Iris pigment epithelial cell (primary cell): ENCODE measurements around the gene HECTD3.

ENCODE experiments used
- DNase-seq: peaks from one replicate; pipeline ENCODE4 v3.0.0-alpha.2; 2011; ENCODE audit warnings: low read depth

The HECTD3 gene

DNA sequence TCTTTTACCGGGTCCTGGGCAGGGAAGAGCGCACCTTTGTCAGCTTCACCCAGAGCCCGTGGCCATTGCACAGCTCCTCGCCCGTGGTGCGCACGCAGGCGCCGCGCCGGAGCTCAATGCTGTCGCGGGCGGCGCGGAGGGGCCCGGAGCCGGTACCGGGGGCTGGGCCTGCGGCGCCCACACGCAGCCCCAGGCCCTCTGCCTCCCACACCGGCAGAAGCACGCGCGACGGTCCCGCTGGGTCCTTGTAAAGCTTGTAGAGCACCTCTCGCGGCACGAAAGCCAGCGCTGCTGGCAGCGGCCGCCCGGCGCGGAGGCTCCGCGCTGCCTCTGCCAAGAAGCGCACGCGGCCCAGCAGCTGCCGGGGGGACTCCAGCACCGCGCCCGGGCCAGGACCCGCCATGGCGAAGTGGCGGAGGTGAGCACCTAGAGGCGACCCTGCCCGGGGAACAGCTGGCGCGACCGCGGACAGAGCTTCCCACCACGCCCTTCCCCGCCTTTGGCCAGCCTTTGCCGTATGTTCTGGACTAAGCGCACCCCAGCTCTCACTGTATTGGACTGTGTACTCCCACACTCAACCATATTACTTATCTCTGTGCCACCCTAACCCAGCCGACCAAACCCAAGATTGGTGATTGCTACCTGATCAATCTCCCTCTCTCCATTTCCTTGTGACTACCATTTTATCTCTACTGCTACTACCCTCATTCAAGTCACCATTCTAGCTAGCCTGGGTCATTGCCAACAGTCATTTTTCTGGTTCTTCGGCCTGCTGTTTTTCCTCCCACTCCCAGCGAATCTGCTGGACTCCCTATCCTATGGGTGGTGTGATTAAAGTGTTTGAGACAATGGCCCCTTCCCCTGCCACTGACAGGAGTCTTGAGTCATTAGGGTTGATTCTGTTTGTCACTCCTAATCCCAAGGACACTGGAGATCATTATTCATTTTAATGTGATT is at the start of gene HECTD3:
HECTD3 (minus strand) TSS at position 470 of the 957 bp plus-strand sequence; CDS start at position 403, 67 bp downstream.
- DNase-seq: peak; percentile 72

DNA sequence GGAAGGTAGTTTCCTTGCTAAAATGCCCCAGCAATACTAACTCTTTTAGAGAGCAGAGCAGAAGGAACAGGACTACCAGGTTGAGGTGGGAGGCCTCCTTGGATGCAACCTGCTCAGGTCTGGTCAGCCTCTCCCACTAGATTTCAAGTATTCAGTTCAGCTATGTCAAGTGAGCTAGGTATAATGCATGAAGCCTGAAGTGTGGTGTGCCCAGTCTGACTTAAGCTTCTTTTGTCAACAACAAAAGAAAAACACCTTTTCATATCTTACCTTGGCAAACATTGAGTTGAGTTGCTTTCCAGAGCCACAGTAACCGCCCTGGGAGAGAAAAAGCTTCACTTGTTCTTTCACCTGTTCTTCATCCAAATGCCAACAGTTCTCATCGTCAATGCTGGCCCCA is 48.7 kb upstream of the HECTD3 start:
- DNase-seq: no peak

DNA sequence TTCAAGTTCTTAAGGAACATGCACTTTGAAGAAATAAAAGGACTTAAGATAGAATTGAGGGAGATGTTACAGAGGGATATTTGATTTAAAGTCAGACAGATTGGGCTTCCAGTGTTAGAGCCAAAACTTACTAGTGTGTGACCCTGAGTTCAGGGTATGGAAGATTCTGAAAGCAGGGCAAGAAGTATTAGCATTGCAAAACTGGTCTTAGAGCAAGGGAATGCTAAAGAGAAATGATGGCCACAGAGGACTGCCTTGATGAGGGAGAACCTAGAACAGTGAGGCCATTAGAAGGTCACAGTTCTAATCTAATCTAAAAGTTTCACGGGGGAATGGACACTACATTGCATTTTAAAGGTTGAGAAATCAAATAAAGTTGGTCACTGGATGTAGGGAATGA is 46.4 kb upstream of the HECTD3 start:
- DNase-seq: no peak

DNA sequence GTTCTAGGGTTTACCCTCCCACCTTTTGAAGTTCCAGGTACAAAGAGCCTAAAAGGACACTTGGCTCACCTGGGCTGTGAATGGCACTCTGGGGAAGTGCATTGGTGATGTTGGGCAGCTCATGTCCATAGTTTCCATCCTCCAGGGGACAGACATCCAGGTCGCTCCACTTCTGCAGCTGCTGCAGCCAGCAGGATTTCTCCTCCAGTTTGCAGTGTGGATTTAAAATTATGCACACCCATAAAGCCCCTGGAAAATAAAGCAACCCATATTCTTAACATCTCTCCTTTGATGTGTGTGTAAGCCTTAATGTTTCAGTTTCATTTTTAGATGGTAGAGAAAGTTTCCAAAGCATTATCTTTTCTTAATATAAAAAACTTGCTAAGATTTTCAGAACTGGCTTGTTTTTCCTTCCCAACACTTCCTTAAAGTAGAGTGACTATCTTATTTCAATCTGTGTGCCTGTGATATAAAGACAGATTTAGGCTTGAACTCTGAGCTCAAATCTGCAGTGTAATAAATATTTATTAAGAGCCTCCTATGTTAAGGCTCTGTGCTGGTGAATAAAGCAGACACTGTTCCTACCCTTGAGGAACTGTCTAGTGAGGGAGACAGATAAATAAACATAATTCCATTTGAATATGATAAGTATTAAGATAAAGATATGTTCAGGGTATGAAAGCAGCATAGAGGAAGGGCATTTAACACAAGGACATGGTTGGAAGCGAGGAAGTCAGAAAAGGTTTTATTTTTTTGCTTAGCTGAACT is 40.1 kb upstream of the HECTD3 start:
- peak; percentile 10 for DNase-seq

DNA sequence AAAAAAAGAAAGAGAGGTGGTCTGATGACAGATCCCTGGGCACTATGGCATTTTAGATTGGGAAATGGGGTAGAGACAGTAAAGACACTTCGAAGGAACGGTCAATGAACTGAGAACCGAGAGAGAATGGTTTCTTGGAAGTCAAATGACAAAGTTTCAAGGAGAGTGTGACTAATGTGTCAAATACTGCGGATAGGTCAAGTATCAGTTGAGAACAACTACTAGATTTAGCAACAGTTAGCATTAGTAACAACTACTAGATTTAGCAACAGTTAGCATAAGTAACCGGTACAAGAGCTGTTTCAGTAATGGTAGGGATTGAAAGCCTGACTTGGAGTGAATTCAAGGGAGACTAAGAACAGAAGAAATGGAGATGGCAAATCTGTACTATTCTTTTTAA is 35.9 kb upstream of the HECTD3 start:
- no peak for DNase-seq

DNA sequence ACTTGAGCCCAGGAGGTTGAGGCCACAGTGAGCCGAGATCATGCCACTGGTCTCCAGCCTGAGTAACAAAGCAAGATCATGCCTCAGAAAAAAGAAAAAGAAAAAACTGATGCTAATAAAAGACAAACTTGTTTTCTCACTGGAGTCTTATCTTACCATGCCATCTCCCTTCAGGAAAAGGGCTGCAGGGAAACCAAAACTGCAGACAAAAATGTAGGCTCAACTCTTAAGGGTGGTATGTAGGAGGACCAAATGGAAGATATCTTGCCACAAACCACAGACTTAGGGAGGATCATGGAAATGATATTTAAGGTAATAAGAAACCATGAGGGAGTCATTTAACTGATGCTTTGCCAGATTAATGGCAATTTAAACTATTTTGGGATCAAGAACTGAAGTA is 33.8 kb upstream of the HECTD3 start:
- DNase-seq: no peak

DNA sequence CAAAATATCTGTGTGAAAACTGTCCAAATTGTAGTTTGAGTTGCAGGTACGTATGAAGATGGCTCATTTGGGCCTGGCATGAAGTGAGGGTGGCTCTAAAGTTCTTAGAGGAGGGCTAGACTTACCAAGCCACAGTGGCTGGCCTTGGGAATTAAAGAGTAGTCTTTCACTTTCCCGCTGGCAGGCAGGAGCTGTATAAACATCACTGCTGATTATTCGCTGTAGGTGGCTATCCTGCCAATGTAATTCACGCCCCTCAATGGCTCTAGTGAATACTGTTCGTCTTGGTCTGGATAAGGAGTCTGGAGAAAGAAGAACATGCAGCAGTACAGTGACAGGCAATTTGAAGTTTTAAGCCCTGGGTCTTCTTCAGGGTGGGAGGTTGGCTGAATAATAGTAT is 32.0 kb upstream of the HECTD3 start:
- no peak for DNase-seq

DNA sequence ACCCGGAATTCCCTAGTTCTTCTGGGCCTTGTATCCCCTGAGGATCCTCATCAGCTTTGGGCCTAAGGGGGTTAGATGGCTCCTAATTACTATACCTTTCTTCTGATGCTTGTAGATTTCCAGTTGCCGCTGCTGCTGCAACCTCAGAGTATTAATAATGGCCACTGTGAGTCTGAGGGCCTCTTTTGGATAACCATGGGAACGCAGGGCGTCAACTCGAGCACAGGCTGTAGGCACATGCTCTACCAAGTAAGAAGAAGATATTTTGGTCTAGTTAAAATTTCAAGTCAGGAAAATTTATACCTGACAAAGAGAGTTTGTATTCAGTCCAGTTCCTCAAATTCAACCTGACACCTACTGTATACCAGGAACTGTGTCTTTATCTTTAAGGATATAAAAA is 29.2 kb upstream of the HECTD3 start:
- no peak for DNase-seq

DNA sequence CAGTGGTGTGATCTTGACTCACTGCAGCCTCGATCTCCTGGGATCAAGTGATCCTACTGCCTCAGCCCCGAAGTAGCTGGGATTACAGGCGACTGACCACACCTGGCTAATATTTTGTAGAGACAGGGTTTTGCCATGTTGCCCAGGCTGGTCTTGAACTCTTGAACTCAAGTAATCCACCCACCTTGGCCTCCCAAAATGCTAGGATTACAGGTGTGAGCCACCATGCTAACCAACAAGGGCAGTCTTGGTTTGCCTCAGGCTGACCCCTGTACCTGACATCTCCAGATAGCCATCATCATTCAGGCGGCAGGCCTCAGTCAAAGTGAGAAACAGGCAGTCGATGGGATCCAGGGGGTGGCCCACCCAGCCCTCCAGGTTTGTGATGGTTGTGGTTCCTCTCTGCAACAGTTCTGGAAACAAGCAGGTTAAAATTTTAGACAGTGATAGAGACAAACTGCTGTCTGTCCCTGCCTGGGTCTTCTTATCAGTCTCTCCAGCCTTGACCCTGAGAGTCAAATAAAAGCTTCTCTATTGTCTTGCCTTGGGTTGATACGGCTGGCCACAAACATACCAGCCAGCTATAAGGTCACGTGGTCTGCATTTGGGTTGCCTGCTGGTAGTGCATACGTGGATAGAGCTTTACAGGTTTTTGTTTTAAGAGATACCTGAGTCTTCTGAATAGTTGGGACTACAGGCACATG is 27.7 kb upstream of the HECTD3 start:
- DNase-seq: no peak

DNA sequence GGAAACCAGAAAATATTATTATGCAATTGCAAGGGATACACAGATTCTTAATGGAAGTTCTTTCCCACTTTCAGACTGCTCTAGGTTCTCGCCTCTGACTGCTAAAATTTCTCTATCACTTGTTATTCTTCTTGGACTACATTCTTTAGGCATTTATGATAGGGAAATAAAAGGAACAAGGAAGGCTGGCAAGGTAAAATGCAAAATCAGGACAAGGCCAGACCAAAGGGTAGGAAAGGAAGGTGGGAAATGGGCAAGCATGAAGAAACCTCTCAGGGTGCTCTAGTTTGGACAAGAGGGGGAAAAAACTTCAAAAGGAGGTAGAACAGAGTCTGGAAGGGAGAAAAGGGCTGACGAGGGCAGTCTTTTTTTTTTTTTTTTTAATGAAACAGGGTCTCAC is 27.1 kb upstream of the HECTD3 start:
- no peak for DNase-seq

DNA sequence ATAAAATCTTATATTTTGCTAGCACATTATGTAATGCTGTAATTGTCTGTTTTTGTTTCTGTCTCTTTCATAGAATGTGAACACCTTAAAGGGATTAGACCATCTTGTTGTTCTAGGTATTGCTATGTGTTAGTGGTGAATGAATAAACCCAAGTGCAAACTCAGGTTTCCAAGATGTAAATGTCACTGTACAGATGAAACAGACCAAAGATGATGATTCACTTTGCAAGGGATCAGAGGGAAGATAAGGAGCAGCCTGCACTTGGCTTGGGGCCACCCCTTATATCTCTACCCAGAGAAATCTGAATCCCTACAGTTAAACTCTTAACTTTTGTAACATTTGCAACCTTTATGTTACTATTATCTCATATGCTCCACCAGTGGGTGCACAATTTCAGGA is 26.3 kb upstream of the HECTD3 start:
- DNase-seq: peak; percentile 66

DNA sequence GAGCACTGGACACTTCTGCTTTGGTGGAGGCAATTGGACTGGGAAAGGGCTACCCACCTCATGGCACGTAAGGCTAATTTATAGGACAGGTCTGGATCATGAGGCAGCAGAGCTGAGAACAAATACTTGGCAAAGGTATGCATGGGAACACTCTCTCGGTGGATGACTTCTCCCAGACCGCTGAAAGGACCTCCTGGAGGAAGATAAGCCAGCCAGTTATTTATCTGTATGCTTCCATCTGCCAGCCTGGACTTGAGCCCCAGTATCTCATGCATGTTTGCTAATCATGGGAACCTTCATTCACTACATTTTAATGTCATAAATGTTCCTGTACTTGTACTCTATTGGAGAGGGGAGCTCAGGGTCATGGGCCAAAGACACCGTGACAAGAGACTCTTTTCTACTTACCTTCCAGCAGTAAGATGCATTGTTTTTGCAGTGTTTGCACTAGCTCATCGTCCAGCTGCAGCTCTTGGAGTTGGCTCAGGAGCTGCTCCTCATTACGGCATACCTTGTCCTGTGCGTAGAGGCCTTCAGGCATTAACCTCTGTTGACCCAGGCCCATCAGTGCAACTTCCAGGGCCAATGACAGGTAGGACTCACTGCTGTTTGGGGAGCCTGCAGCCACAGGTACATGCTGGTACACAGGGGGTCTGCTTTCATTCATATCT is 24.6 kb upstream of the HECTD3 start:
- DNase-seq: no peak

DNA sequence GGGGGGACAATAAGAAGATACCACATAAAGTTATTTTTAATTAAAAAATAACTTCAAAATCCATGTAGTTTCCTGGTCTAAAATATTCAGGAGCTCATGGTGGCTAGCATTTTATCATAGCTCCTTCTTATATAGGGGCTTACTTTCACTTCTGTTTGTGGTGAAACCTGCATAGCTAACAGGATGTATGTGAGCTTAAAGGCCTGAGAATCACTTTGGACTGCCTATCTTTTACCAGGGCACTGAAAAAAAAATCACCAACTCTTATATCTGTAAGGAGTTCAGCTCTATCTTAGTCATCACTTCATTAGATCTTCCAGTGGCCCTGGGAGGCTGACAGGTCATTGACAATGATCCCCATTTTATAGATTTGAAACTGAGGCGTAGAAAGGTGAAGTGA is 22.2 kb upstream of the HECTD3 start:
- no peak for DNase-seq

DNA sequence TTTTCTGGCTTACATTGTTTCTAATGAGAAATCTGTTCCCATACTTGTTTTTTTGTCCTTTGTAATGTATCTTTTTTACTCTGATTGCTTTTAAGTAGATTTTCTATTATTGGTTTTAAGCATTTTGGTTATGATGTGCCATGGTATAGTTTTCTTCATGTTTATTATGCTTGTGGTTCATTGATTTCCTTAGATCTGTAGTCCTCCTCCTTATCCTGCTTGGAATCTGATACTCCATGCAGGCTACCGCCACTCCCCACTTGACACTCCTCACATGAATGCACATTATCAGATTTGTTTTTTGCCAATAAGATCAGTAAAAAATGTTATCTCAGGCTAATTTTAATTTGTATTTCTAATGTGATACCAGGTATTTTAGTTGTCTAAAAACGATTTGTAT is 21.7 kb upstream of the HECTD3 start:
- DNase-seq: no peak

DNA sequence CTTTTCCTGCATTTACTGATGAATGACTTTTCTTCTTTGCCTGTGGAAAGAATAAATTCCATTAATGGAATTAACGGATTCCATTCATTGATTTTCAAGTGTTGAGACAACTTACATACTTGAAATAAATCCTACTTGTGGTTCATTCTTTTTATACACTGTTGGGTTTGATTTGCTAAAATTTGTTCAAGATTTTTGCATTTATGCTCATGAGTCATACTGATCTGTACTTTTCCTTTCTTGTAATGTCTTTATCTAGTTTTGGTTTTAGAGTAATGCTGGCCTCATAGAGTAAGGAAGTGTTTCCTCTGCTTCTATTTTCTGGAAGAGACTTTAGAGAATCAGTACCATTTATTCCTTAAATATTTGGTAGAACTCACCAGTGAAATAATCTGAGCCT is 15.3 kb upstream of the HECTD3 start:
- peak; percentile 51 for DNase-seq

DNA sequence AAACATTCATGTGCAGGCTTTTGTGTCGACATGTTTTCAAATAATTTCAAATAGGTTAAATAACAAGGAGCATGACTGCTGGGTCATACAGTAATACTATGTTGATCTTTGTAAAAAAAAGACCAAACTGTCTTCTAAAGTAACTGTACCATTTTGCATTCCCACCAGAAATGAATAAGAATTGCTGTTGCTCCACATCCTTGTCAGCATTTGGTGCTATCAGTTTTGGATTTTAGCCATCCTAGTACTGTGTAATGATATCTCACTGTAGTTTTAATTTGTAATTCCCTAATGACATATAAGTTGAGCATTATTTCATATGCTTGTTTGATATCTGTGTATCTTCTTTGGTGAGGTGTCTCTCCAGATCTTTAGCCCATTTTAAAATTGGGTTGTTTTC is 12.5 kb upstream of the HECTD3 start:
- no peak for DNase-seq

DNA sequence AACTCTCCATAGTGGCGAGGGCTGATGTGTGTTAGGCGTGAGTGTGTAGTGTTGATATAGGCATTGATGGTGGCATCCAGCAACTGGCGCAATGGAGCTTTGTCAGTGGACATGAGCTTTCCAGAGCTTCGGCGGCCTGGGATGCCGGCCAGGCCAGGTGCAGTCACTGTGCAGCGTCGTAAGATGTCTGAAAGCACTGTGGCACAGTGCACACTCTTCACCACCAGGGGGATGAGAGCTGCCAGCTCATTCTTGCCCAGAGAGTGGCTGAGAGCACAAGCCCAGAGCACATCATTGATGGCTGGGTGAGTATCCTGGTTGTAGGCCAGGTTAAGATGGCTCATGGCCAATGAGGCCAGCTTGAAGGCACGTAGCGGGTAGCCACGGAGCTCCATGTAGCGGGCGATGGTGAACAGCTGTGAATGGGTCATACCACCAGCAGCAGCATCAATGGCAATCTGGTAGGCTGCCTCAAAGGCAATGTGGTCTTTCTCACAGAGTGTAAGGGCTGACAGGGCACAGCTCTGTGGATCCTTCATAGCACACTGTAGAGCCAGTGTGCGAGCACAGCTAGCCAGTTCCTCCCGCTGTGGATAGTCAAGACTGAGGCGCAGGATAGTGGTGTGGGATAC is 7.6 kb upstream of the HECTD3 start:
- DNase-seq: peak; percentile 65

DNA sequence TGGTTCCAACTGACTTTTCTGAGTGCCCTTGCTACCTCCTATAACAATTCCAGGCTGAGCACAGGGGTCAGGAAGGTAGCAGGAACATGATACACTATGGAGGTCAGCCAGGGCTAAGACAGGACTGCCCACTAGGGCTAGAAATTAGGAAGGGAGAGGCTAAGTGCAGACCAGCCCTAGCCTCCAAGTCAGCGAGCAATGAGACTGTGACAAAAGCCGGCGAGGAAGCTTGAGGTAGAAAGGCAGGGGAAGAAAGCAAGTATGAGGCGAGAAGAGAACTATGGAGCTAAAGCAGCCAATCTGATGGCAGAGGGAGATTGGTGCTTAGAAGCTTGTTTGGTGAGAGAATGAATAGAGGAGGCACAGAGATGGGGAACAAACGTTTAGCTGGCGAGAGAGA is 5.6 kb upstream of the HECTD3 start:
- DNase-seq: no peak

DNA sequence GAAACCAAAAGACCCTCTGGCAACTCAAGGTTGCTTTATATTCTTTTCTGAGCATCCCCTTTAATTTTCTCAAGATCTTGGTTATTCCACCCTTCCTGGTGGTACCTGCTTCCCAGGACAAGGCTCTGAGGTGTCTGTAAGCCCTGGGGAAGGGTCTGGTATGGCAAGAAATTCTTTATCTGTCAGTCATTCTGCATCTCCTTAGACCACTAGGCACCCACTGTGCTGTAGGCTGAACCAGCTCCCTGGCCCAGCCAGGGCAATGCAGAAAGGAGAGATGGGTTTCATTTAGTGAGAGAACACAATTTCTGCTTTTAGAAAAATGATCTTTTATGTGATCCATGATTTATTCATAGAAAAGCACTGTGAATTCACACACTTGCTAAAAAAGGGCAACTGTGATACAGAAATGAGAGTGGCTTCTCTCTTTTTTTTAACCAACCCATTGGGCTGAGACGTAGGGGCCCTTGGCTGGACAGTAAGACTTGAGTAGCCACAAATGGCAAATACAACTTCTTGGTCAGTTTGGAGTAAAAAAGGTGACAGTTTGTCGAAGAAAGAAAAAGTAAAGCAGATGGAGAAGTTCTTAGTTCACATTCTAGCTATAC is 5.1 kb upstream of the HECTD3 start:
- no peak for DNase-seq

DNA sequence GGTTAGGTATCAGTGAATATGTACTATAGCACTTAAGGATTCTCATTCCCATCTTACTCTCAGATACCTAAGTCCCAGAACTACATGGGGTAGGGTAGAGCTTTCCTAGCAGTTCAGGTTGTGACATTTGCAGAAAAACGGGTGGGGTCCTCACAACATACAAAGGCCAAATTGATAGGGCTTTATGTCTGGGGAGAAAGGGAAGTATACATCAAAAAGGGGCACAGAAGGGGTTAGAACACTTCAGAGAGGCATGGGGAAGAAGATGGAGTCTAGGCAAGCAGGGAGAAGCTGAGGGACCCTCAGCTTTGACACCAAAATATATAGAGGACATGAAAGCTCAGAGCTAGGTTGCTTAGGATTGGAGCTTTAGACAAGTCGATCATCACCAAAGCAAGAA is 4.6 kb upstream of the HECTD3 start:
- DNase-seq: no peak
